GM13976 (cell line): ENCODE results near the gene ABHD17C.

Experiments
- DNase-seq: peaks from one replicate; pipeline ENCODE4 v3.0.0; 2012; ENCODE audit warnings: low spot score
- CTCF ChIP-seq: IDR thresholded peaks from 2 replicates; pipeline ENCODE4 v1.5.1; 2012; ENCODE audit warnings: borderline replicate concordance, mild to moderate bottlenecking; ENCODE audit not compliant: insufficient read depth; ENCODE audit errors: extremely low read depth, missing control alignments, control extremely low read depth
- in situ Hi-C: fragments of 300-500 bp; cut with MboI; formaldehyde crosslinking; loops from one replicate; pipeline ENCODE4 v1.12.0; 2022; ENCODE audit warnings: low sequenced_read_pairs, mixed read lengths, inconsistent platforms; ENCODE audit not compliant: unreplicated experiment

ABHD17C gene

GRCh38 chr15:80750575-80750974 is 55.5 kb downstream of the ABHD17C start:
- no peak for DNase-seq
- in situ Hi-C loops = no loop called here
- no peak for TF ChIP-seq CTCF

DNA sequence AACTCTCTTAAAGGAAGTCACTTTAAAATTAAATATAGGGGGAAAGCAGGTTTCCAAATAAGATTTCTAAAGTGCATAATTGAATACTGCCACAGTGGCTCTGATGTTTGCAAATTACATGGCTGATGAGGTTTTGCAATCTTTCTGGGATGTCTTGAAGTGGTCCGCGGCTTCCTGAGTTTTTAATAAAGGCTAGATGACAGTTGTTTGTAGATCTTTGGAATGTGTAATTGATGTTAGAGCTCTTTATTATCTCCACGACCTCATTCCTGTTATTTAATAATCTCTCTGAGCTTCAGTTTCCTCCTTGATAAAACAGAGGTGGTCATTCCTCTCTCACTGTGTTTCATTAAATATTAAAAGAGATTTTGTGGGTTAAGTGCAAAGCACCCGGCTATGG is 57.1 kb downstream of the ABHD17C start:
- no peak for TF ChIP-seq CTCF
- in situ Hi-C loops = no loop called here
- DNase-seq = no peak

- in situ Hi-C loops = no loop called here
- TF ChIP-seq CTCF = no peak
These were observed 58.1 kb downstream of the ABHD17C start for GRCh38 chr15:80753161-80753560.

GRCh38 chr15:80754014-80754413 is 58.9 kb downstream of the ABHD17C start:
- DNase-seq = no peak
- no peak for TF ChIP-seq CTCF
- in situ Hi-C loops = no loop called here

More at GRCh38 chr15:80753161-80753560, 58.1 kb downstream of the ABHD17C start:
- no peak for DNase-seq

DNA sequence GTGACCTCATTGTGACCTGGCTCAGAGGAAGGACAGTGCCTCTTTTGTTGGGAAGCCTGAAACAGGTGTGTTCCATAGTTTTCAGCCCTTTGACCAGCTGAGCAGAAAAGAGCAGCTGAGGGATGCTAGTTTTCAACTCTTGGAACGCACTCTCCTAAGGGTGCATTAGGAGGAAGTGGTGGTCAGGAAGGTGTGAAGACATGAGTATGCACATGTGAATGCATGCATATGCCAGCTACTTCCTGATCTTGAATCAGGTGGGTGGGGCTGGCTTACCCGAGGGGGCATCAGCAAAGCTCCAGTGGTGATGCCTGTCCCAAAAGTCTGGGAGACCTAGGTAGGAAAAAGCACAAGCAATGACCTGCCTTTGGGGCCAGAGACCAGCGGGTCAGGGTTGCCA is 60.8 kb downstream of the ABHD17C start:
- no peak for TF ChIP-seq CTCF
- in situ Hi-C loops = no loop called here
- DNase-seq = no peak

- in situ Hi-C loops = no loop called here
- TF ChIP-seq CTCF = no peak
- DNase-seq = no peak
These were observed 63.1 kb downstream of the ABHD17C start for GRCh38 chr15:80758130-80758745.
